HepG2 (cell line): ENCODE results near the gene CDSN. TPM values are rescaled to one million over a fixed set of nuclear protein-coding genes. Genes with fewer than 3 reads are reported as not detected.
"Not testable (repeated sequence)": the region's sequence is repeated elsewhere in the genome, so short reads cannot be mapped to it uniquely, and the experiment has no call there.

Experiments used
- ATAC-seq: fragments of 200-7000 bp; cut with Tn5 transposase; 3 replicates; pipeline ENCODE4 v1.9.1; 2020; ENCODE audit warnings: mild to moderate bottlenecking, moderate library complexity
- BruUV-seq: library from RNA; stranded (reverse); fragments of 400-500 nt; replicated peaks from 2 replicates; lab custom pipeline; 2021; lab: Mats Ljungman, UMichigan
- CTCF ChIA-PET: fragments of 300-600 bp; formaldehyde crosslinking; extraction: SDS; loops from one replicate; lab custom pipeline; 2021; ENCODE audit warnings: low total read pairs, inconsistent platforms, low intra/inter-chr PET ratio; lab: Yijun Ruan, JAX
- POLR2A ChIA-PET: fragments of 350-600 bp; sonication (Branson Sonifier 250); formaldehyde crosslinking; loops from one replicate; lab custom pipeline; 2020; ENCODE audit warnings: antibody characterized with exemption, inconsistent platforms; lab: Yijun Ruan, JAX
- DNase-seq: peaks from one replicate; pipeline ENCODE4 v3.0.0-alpha.2; 2015; ENCODE audit warnings: low spot score
- FAIRE-seq: peaks from 3 replicates; lab custom pipeline; 2011; peaks lifted over from hg19 to GRCh38; lab: Jason Lieb, UNC
- H2AFZ ChIP-seq: one replicate; pipeline ENCODE4 v1.6.1; 2011; ENCODE audit warnings: low read length, inconsistent platforms
- H3K27ac ChIP-seq: fragments of 300-600 bp; 3 replicates; pipeline ENCODE4 v1.8.0; 2011; ENCODE audit warnings: mixed run types, mild to moderate bottlenecking, mixed read lengths, low read length, inconsistent platforms; ENCODE audit not compliant: insufficient read depth; ENCODE audit errors: extremely low read length
- H3K27me3 ChIP-seq, 2 experiments: fragments of 200-600 bp in 1 of 2; 2 replicates in 1 of 2; 3 replicates in 1 of 2; pipeline versions ENCODE4 v1.6.0 to v1.8.0; 2011; ENCODE audit warnings: low read length in 2 of 2, mild to moderate bottlenecking in 2 of 2, moderate library complexity in 2 of 2, inconsistent platforms in 1 of 2; ENCODE audit not compliant: insufficient read depth in 2 of 2, control insufficient read depth in 1 of 2
- H3K36me3 ChIP-seq, 2 experiments: fragments of 200-600 bp in 1 of 2; replicated peaks in 1 of 2; 2 replicates in 1 of 2; 3 replicates in 1 of 2; pipeline versions ENCODE4 v1.5.1 to v1.8.0; 2011; ENCODE audit warnings: low read length in 2 of 2, inconsistent platforms in 1 of 2; ENCODE audit not compliant: insufficient read depth in 2 of 2, control insufficient read depth in 1 of 2
- H3K4me1 ChIP-seq: 2 replicates; pipeline ENCODE4 v1.5.1; 2012; ENCODE audit warnings: low read length, inconsistent platforms; ENCODE audit not compliant: insufficient read depth
- H3K4me2 ChIP-seq: 2 replicates; pipeline ENCODE4 v1.6.0; 2011; ENCODE audit warnings: low read depth, low read length, inconsistent platforms
- H3K4me3 ChIP-seq, 3 experiments: fragments of 200-600 bp in 1 of 3; sonication (generic), shearing (Covaris generic) in 1 of 3; replicated peaks in 1 of 3; 2 replicates each; pipeline ENCODE4 v1.5.1; 2011 to 2016; ENCODE audit warnings: low read length in 3 of 3, inconsistent platforms in 2 of 3, low read depth in 2 of 3, mild to moderate bottlenecking in 2 of 3, control low read depth in 1 of 3, mixed read lengths in 1 of 3; ENCODE audit not compliant: insufficient read depth in 1 of 3
- H3K79me2 ChIP-seq: one replicate; pipeline ENCODE4 v1.6.1; 2011; ENCODE audit warnings: low read length, inconsistent platforms; ENCODE audit not compliant: insufficient read depth
- H3K9ac ChIP-seq: 2 replicates; pipeline ENCODE4 v1.6.0; 2011; ENCODE audit warnings: mild to moderate bottlenecking, low read depth, low read length, inconsistent platforms; ENCODE audit not compliant: insufficient read depth
- H3K9me3 ChIP-seq: 2 replicates; pipeline ENCODE4 v1.5.1; 2012; ENCODE audit warnings: mild to moderate bottlenecking, low read length
- H4K20me1 ChIP-seq: 2 replicates; pipeline ENCODE4 v1.6.0; 2011; ENCODE audit warnings: inconsistent platforms, mild to moderate bottlenecking, low read length, moderate library complexity; ENCODE audit not compliant: insufficient read depth
- CEBPG ChIP-seq: IDR thresholded peaks from 2 replicates; pipeline ENCODE4 v1.6.1; 2016
- HNRNPK ChIP-seq: fragments of 200-400 bp; formaldehyde crosslinking; IDR thresholded peaks from 2 replicates; pipeline ENCODE4 v1.6.1; 2018; ENCODE audit warnings: low read length, low read depth, moderate library complexity, mild to moderate bottlenecking; ENCODE audit not compliant: poor library complexity, severe bottlenecking
- PCBP1 ChIP-seq: fragments of 200-400 bp; formaldehyde crosslinking; IDR thresholded peaks from 2 replicates; pipeline ENCODE4 v1.6.1; 2017; ENCODE audit warnings: mild to moderate bottlenecking, low read depth, low read length, borderline replicate concordance
- PCBP2 ChIP-seq: fragments of 200-400 bp; formaldehyde crosslinking; optimal IDR thresholded peaks from 2 replicates; pipeline ENCODE3; 2018; ENCODE audit warnings: low read length, low read depth; ENCODE audit not compliant: poor library complexity, severe bottlenecking
- SIX1 ChIP-seq: sonication (generic); formaldehyde crosslinking; IDR thresholded peaks from 2 replicates; pipeline ENCODE4 v1.4.0; 2020; ENCODE audit warnings: missing genetic modification reagents, borderline replicate concordance
- ZNF160 ChIP-seq: sonication (generic); formaldehyde crosslinking; IDR thresholded peaks from 2 replicates; pipeline ENCODE4 v1.8.0; 2022; ENCODE audit warnings: mild to moderate bottlenecking, inconsistent platforms, missing genetic modification reagents
- ZNF674 ChIP-seq: sonication (generic); formaldehyde crosslinking; IDR thresholded peaks from 2 replicates; pipeline ENCODE4 v1.5.0; 2020; ENCODE audit warnings: low read depth, mild to moderate bottlenecking, missing genetic modification reagents
- WGBS: methylation state at CpG from one replicate; pipeline ENCODE4 v1.1.6; 2017; ENCODE audit warnings: low lambda C conversion rate; 5-methylcytosine and 5-hydroxymethylcytosine counted together
- in situ Hi-C: cut with HindIII; loops from 2 replicates; pipeline ENCODE4 v1.10.0; 2017; ENCODE audit warnings: low pct_unique_long_range_greater_than_20kb; ENCODE audit not compliant: extremely low pct_ligation_motif_present
- intact Hi-C: fragments of 100-400 bp; cut with micrococcal nuclease; formaldehyde crosslinking; loops from one replicate; pipeline ENCODE4 v1.10.0; 2022; ENCODE audit not compliant: unreplicated experiment
- polyA plus RNA-seq, 8 experiments: library from polyadenylated mRNA; depleted of rRNA in 3 of 8; stranded (reverse) in 7 of 8; unstranded in 1 of 8; fragments of >200 nt; fragmentation: Illumina TruSeq in 4 of 8; extraction: Trizol in 4 of 8; gene quantifications; 2 replicates each; pipeline versions ENCODE4 v1.2.1 to v1.2.3, GENCODE V29; 2011 to 2016; ENCODE audit warnings: low read depth in 4 of 8, missing spikeins in 1 of 8, mixed read lengths in 1 of 8; ENCODE audit not compliant: insufficient read depth in 1 of 8
- total RNA-seq, 5 experiments: library from RNA; depleted of rRNA; stranded (reverse); fragments of >200 nt; fragmentation: Illumina TruSeq; extraction: Trizol; gene quantifications; 2 replicates each; pipeline ENCODE4 v1.2.3, GENCODE V29; 2016; ENCODE audit warnings: low read depth in 1 of 5

Gene CDSN
- total and polyA plus RNA-seq, 2 of the 13 experiments (the other 11 are each of a cell fraction or from before 2014, with no cell fraction given), result not detected

DNA sequence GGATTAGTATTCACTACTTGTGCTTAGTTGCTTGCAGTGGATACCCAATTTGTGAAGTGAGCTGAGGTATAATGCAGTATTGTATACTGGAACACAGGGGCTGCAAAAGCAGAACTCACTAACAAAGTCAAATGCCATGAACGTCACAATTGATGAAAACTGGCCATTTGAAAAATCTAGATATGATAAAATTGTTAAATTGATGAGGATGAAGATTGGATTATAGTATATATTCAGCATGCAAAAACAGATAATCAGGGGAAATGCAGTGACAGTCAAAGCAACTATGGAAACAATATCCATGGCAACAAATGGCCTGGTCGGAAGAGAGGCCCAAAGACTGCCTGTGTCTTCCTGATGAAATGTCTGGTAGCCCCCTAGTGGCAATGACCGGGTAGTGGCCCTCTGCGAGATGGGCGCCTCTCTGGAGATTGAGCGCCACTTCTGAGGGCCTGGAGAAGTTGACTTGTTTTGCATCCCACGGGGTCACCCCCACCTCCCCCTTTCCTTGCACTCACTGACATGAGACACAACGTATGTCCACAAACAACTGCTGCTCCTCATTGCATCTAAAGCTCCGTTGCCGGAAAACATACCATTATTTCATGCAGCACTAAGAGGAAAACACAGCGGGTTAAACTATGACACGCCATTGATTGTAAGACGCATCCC lies 51.4 kb downstream of the CDSN start (continued):
- TF ChIP-seq ZNF674 (CRISPR knock-in tag) (no peak), CEBPG (CRISPR knock-in tag) (peak; percentile 42; the same call in 1 of the 2 replicates), ZNF160 (CRISPR knock-in tag) (no peak), SIX1 (CRISPR knock-in tag) (no peak)

DNA sequence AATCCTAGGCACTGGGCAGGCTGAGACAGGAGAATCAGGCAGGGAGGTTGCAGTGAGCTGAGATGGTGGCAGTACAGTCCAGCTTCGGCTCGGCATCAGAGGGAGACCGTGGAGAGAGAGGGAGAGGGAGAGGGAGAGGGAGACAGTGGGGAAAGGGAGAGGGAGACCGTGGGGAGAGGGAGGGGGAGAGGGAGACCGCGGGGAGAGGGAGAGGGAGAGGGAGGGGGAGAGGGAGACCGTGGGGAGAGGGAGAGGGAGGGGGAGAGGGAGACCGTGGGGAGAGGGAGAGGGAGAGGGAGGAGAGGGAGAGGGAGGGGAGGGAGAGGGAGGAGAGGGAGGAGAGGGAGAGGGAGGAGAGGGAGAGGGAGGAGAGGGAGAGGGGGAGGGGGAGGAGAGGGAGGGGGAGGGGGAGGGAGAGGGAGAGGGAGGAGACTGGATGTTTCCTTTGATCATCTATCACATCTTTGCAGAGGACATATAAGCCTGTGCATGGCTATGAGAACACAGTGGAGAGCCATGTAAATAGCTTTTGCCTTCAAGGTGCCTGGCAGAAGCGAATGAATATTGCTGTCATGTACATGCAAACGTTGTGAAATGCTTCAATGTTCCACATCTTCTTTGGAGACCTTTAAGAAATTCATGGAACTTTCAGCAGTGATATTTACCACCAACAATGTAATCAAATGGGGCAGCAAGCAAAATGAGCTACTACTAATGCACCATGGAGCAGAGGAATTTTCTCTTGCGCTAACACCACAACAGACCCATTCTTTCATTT lies 52.2 kb downstream of the CDSN start:
- WGBS, result 57% methylated on average over 10 of the region's 11 CpGs

DNA sequence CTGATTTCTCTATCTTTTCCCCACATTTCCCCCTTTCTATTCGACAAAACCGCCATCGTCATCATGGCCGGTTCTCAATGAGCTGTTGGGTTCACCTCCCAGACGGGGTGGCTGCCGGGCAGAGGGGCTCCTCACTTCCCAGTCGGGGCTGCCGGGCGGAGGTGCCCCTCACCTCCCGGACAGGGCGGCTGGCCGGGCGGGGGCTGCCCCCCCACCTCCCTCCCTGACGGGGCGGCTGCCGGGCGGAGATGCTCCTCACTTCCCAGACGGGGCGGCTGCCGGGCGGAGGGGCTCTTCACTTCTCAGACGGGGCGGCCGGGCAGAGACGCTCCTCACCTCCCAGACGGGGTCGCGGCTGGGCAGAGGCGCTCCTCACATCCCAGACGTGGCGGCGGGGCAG lies 53.2 kb downstream of the CDSN start:
- H2AFZ ChIP-seq, H4K20me1 ChIP-seq, H3K4me3 ChIP-seq, H3K36me3 ChIP-seq, H3K79me2 ChIP-seq, in situ Hi-C loops, H3K4me2 ChIP-seq, CTCF ChIA-PET, H3K27ac ChIP-seq, BruUV-seq, H3K9me3 ChIP-seq, DNase-seq, ATAC-seq, H3K4me1 ChIP-seq, FAIRE-seq, POLR2A ChIA-PET, H3K27me3 ChIP-seq, H3K9ac ChIP-seq: not testable (repeated sequence)
- intact Hi-C loops, result loop anchor here (5.0 kb wide), 1 partner anchor 240 kb away; no protein-coding TSS in a partner anchor
- WGBS, result 77% methylated on average over 19 of the region's 32 CpGs

More for the DNA sequence above, 52.2 kb downstream of the CDSN start:
- POLR2A ChIA-PET, H3K4me2 ChIP-seq, DNase-seq, ATAC-seq, H3K36me3 ChIP-seq, H3K79me2 ChIP-seq, in situ Hi-C loops, H3K9ac ChIP-seq, BruUV-seq, H4K20me1 ChIP-seq, H3K27ac ChIP-seq, H3K27me3 ChIP-seq, H3K4me3 ChIP-seq, H3K4me1 ChIP-seq, H3K9me3 ChIP-seq, H2AFZ ChIP-seq: not testable (repeated sequence)
- CTCF ChIA-PET, result interaction anchor here (1.1 to 1.3 kb wide), 3 partner anchors 10 to 154 kb away, joined by 6 to 9 read pairs (median 7); partner anchors contain the start of gene VARS2
- peak; percentile 12 for FAIRE-seq
- intact Hi-C loops, result loop anchor here (5.0 kb wide), 1 partner anchor 241 kb away; no protein-coding TSS in a partner anchor
- TF ChIP-seq PCBP2 (peak; percentile 85), HNRNPK (peak; percentile 94), PCBP1 (0 out of 2 replicates have a peak, but pooled peaks have one; percentile 82)
